Panc1 (cell line): ENCODE data around the gene PRR5L. TPM values are rescaled to one million over a fixed set of nuclear protein-coding genes. Genes with fewer than 3 reads are reported as not detected.

Experiments
- ATAC-seq: fragments of 200-7000 bp; cut with Tn5 transposase; 2 replicates; pipeline ENCODE4 v1.9.1; 2020; ENCODE audit warnings: mild to moderate bottlenecking, moderate library complexity
- BruUV-seq: library from RNA; stranded (reverse); fragments of 400-500 nt; replicated peaks from 2 replicates; lab custom pipeline; 2021; lab: Mats Ljungman, UMichigan
- CTCF ChIA-PET: fragments of 300-600 bp; sonication (Branson Sonifier 250); formaldehyde crosslinking; loops from one replicate; lab custom pipeline; 2022; ENCODE audit warnings: antibody characterized with exemption; lab: Charles Lee
- POLR2A ChIA-PET: fragments of 300-600 bp; sonication (Branson Sonifier 250); formaldehyde crosslinking; loops from one replicate; lab custom pipeline; 2022; ENCODE audit warnings: antibody characterized with exemption; lab: Charles Lee
- DNase-seq: peaks from one replicate; pipeline ENCODE4 v3.0.0-alpha.2; 2010; ENCODE audit warnings: low read depth, low spot score
- H3K27ac ChIP-seq: 2 replicates; pipeline ENCODE4 v1.5.1; 2011; ENCODE audit warnings: mild to moderate bottlenecking, low read length, inconsistent platforms
- H3K27me3 ChIP-seq: fragments of 200-500 bp; sonication (Bioruptor generic); 2 replicates; pipeline ENCODE4 v1.6.0; 2014; ENCODE audit warnings: low read length, inconsistent platforms; ENCODE audit not compliant: control insufficient read depth, insufficient read depth
- H3K36me3 ChIP-seq: fragments of 200-500 bp; sonication (Bioruptor generic); 2 replicates; pipeline ENCODE4 v1.5.1; 2014; ENCODE audit warnings: inconsistent platforms, mild to moderate bottlenecking, low read length, moderate library complexity; ENCODE audit not compliant: control insufficient read depth, insufficient read depth
- H3K4me1 ChIP-seq: 2 replicates; pipeline ENCODE4 v1.5.1; 2011; ENCODE audit warnings: inconsistent platforms, mild to moderate bottlenecking, low read length, moderate library complexity; ENCODE audit not compliant: control insufficient read depth, insufficient read depth
- H3K4me3 ChIP-seq, 2 experiments: 2 replicates each; pipeline ENCODE4 v1.5.1; 2011 to 2012; ENCODE audit warnings: low read depth in 2 of 2, low read length in 2 of 2, mild to moderate bottlenecking in 2 of 2, inconsistent platforms in 1 of 2, moderate library complexity in 1 of 2
- H3K9me3 ChIP-seq: fragments of 200-500 bp; sonication (Bioruptor generic); 2 replicates; pipeline ENCODE4 v1.5.1; 2014; ENCODE audit warnings: low read depth, mild to moderate bottlenecking, inconsistent platforms, low read length, moderate library complexity; ENCODE audit not compliant: control insufficient read depth, insufficient read depth
- POLR2AphosphoS5 ChIP-seq: IDR thresholded peaks from 2 replicates; pipeline ENCODE4 v1.6.1; 2012; ENCODE audit warnings: mild to moderate bottlenecking, low read depth, low read length, moderate library complexity
- SIN3A ChIP-seq: IDR thresholded peaks from 2 replicates; pipeline ENCODE4 v1.6.1; 2012; ENCODE audit warnings: low read depth, mild to moderate bottlenecking, low read length, moderate library complexity, borderline replicate concordance; ENCODE audit not compliant: insufficient read depth
- TCF7L2 ChIP-seq: IDR thresholded peaks from 2 replicates; pipeline ENCODE4 v1.6.1; 2011; ENCODE audit warnings: mild to moderate bottlenecking, low read depth, low read length, inconsistent platforms
- in situ Hi-C: cut with HindIII; loops from 2 replicates; pipeline ENCODE4 v1.10.0; 2016; ENCODE audit warnings: low sequenced_read_pairs, low pct_unique_long_range_greater_than_20kb
- intact Hi-C: fragments of 100-400 bp; cut with micrococcal nuclease; formaldehyde crosslinking; loops from one replicate; pipeline ENCODE4 v1.10.0; 2022; ENCODE audit not compliant: unreplicated experiment
- total RNA-seq: library from RNA; stranded (reverse); gene quantifications from one replicate; pipeline ENCODE4 v1.2.1, GENCODE V29; 2021; ENCODE audit not compliant: unreplicated experiment
- TF ChIP-seq, protein P1 (sequence below): fragments of 450-650 bp; IDR thresholded peaks from 2 replicates; pipeline ENCODE4 v1.5.1; 2017; ENCODE audit warnings: mild to moderate bottlenecking
- TF ChIP-seq, protein P2 (sequence below), 2 experiments: IDR thresholded peaks; 2 replicates each; pipeline ENCODE4 v1.6.1; 2011 to 2012; ENCODE audit warnings: low read depth in 2 of 2, control low read depth in 1 of 2, low read length in 1 of 2, mild to moderate bottlenecking in 1 of 2, moderate library complexity in 1 of 2; ENCODE audit not compliant: insufficient read depth in 1 of 2

The PRR5L gene
- total RNA-seq, 1 experiment from 2014 or later, result 0.36 TPM

DNA sequence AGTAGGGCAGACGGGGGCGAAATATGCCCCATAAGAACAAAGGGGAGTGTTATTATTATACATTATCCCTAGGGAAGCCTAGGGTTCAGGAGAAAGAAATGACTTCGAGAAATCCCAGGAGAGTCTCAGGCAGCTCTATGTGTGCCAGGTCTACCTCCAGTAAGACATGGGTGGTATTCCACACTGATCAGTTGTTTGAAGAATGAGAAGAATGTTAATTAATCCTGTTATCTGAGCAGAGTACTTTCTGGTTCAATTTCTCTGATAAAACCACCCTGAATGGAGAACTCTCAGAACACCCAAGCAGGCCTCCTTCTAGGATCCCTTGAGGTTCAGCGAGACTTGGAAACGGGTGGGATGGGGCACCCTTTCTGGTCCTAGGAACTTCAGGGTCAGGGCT is 46.2 kb downstream of the PRR5L start:
- H3K4me1 ChIP-seq, result no peaks in the 10 kb centered on the region
- ChIA-PET CTCF (no interaction called here), POLR2A (interaction anchor here (0.6 kb wide), 1 partner anchor 17 kb away, joined by 3 read pairs; no protein-coding TSS in a partner anchor)
- peaks cover 14% of the 10 kb centered on the region for H3K27me3 ChIP-seq
- no peak for ATAC-seq
- BruUV-seq, result no TSS peak
- H3K27ac ChIP-seq, result no peak overlapping the region
- no peak overlapping the region for H3K4me3 ChIP-seq
- in situ Hi-C loops (no loop called here), intact Hi-C loops (no loop called here)
- H3K9me3 ChIP-seq, result no peaks in the 10 kb centered on the region
- no peak for DNase-seq
- no peaks in the 10 kb centered on the region for H3K36me3 ChIP-seq
- TF ChIP-seq TCF7L2 (no peak), POLR2AphosphoS5 (no peak), SIN3A (no peak)
- TF ChIP-seq, protein P1, sequence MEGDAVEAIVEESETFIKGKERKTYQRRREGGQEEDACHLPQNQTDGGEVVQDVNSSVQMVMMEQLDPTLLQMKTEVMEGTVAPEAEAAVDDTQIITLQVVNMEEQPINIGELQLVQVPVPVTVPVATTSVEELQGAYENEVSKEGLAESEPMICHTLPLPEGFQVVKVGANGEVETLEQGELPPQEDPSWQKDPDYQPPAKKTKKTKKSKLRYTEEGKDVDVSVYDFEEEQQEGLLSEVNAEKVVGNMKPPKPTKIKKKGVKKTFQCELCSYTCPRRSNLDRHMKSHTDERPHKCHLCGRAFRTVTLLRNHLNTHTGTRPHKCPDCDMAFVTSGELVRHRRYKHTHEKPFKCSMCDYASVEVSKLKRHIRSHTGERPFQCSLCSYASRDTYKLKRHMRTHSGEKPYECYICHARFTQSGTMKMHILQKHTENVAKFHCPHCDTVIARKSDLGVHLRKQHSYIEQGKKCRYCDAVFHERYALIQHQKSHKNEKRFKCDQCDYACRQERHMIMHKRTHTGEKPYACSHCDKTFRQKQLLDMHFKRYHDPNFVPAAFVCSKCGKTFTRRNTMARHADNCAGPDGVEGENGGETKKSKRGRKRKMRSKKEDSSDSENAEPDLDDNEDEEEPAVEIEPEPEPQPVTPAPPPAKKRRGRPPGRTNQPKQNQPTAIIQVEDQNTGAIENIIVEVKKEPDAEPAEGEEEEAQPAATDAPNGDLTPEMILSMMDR, result no peak
- TF ChIP-seq, protein P2, sequence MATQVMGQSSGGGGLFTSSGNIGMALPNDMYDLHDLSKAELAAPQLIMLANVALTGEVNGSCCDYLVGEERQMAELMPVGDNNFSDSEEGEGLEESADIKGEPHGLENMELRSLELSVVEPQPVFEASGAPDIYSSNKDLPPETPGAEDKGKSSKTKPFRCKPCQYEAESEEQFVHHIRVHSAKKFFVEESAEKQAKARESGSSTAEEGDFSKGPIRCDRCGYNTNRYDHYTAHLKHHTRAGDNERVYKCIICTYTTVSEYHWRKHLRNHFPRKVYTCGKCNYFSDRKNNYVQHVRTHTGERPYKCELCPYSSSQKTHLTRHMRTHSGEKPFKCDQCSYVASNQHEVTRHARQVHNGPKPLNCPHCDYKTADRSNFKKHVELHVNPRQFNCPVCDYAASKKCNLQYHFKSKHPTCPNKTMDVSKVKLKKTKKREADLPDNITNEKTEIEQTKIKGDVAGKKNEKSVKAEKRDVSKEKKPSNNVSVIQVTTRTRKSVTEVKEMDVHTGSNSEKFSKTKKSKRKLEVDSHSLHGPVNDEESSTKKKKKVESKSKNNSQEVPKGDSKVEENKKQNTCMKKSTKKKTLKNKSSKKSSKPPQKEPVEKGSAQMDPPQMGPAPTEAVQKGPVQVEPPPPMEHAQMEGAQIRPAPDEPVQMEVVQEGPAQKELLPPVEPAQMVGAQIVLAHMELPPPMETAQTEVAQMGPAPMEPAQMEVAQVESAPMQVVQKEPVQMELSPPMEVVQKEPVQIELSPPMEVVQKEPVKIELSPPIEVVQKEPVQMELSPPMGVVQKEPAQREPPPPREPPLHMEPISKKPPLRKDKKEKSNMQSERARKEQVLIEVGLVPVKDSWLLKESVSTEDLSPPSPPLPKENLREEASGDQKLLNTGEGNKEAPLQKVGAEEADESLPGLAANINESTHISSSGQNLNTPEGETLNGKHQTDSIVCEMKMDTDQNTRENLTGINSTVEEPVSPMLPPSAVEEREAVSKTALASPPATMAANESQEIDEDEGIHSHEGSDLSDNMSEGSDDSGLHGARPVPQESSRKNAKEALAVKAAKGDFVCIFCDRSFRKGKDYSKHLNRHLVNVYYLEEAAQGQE (IDR thresholded peaks at IDR 0.05; ENCODE audit: insufficient read depth in 1 of 2, low read depth in 2 of 2, low read length in 1 of 2), result no peak

DNA sequence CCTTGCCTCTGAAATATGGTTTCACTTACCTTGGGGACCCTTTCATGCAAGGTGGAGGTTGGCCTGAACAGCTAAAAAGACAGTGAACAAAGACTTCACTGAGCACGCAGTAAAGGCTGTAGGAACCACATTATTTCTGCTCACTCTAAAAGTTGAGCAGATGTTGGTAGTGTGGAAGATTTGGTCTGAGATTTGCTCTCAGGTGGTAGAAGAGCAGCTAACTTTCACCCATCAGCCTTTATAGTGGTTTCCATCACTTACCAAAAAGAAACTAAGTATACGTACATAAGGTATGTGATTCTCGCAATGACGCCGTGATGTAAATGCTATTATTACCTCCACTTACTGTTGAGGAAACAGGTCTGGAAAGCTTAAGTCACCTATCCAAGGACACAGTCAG is 47.3 kb downstream of the PRR5L start:
- ATAC-seq (no peak), DNase-seq (no peak)
- Histone ChIP-seq H3K27me3 (peaks cover 14% of the 10 kb centered on the region), H3K9me3 (no peaks in the 10 kb centered on the region), H3K4me1 (no peaks in the 10 kb centered on the region), H3K36me3 (no peaks in the 10 kb centered on the region), H3K4me3 (no peak overlapping the region), H3K27ac (no peak overlapping the region)
- BruUV-seq, result no TSS peak
- CTCF ChIA-PET, result interaction anchor here (0.6 kb wide), 1 partner anchor 522 kb away, joined by 6 read pairs; no protein-coding TSS in a partner anchor
- in situ Hi-C loops, result no loop called here
- POLR2A ChIA-PET, result no interaction called here
- TF ChIP-seq, protein P1, result no peak
- TF ChIP-seq SIN3A (no peak), POLR2AphosphoS5 (no peak), TCF7L2 (no peak)
- TF ChIP-seq, protein P2 (IDR thresholded peaks at IDR 0.05; ENCODE audit: insufficient read depth in 1 of 2, low read depth in 2 of 2, low read length in 1 of 2), result no peak
- intact Hi-C loops, result no loop called here
